PFSK-1 (cell line): ENCODE data around the gene ZNF646.

ENCODE experiments used
- POLR2AphosphoS5 ChIP-seq: IDR thresholded peaks from 2 replicates; pipeline ENCODE4 v1.6.1; 2012; ENCODE audit warnings: low read depth, mild to moderate bottlenecking, control low read depth, low read length, moderate library complexity
- SIN3A ChIP-seq: IDR thresholded peaks from 2 replicates; pipeline ENCODE4 v1.6.1; 2012; ENCODE audit warnings: mild to moderate bottlenecking, low read length, moderate library complexity, borderline replicate concordance; ENCODE audit not compliant: insufficient read depth
- TAF1 ChIP-seq: IDR thresholded peaks from 2 replicates; pipeline ENCODE4 v1.6.1; 2012; ENCODE audit warnings: low read length, control low read depth, borderline replicate concordance; ENCODE audit not compliant: insufficient read depth

DNA sequence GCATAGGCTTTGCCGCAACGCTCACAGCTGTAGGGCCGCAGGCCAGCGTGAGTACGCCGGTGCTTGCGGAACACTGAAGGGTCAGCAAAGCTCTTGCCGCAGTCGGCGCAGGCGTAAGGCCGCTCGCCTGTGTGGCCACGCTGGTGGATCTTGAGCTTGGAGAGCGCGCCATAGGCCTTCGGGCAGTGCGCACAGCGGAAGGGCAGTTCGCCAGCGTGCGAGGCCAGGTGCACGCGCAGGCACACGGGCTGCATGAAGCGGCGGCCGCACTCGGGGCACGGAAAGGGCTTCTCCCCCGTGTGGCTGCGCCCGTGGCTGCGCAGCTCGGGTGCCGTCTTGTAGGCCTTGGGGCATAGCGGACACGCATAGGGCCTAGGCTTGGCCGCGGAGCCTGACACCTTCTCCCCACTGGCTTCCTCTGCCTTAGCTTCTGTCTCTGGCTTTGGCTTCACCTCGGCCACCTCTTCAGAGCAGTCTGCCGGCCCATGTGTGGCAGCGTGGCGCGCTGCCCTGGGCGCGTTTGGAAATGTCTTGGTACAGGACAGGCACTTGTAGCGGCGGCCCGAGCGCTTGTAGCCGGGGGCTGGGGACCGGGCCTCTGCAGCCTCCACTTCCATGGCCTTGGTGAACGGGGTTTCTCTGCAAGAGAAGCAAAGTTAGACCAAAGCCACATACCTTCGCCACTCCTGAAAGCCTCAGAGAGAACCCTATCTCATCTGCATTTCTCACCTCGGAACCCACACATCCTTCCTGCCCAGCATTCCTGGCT, 10.2 kb upstream of the ZNF646 start:
- no peak for TF ChIP-seq POLR2AphosphoS5
- TF ChIP-seq SIN3A, result no peak
- no peak for TF ChIP-seq TAF1
